K562 (cell line): Measurements from ENCODE around the gene UBE2I. TPM values are rescaled to one million over a fixed set of nuclear protein-coding genes. Genes with fewer than 3 reads are reported as not detected.

Experiments
- ATAC-seq: fragments of 200-7000 bp; cut with Tn5 transposase; 3 replicates; pipeline ENCODE4 v1.9.1; 2020; ENCODE audit warnings: moderate library complexity
- BruUV-seq: library from RNA; stranded (reverse); fragments of 400-500 nt; replicated peaks from 2 replicates; lab custom pipeline; 2021; lab: Mats Ljungman, UMichigan
- CTCF ChIA-PET: fragments of 300-600 bp; formaldehyde crosslinking; extraction: SDS; loops from one replicate; lab custom pipeline; 2021; ENCODE audit warnings: low intra/inter-chr PET ratio; lab: Yijun Ruan, JAX
- POLR2A ChIA-PET: fragments of 300-600, 350-650 bp; sonication (Branson Sonifier 250); formaldehyde crosslinking; extraction: SDS; loops from one replicate; lab custom pipeline; 2021; ENCODE audit warnings: antibody characterized with exemption, inconsistent platforms; lab: Yijun Ruan, JAX
- DNase-seq, 4 experiments: peaks; one replicate each; pipeline versions ENCODE4 v3.0.0 to v3.0.0-alpha.2; 2011 to 2018; ENCODE audit warnings: low spot score in 3 of 4, mixed read lengths in 3 of 4; ENCODE audit errors: extremely low read depth in 1 of 4
- FAIRE-seq: peaks from 2 replicates; lab custom pipeline; 2011; peaks lifted over from hg19 to GRCh38; lab: Jason Lieb, UNC
- H2AFZ ChIP-seq: 2 replicates; pipeline ENCODE4 v1.6.0; 2011; ENCODE audit warnings: low read depth, low read length, control low read depth, inconsistent platforms
- H3K27ac ChIP-seq: fragments of 200-600 bp; 3 replicates; pipeline ENCODE4 v1.8.0; 2011; ENCODE audit warnings: low read depth, mild to moderate bottlenecking, control low read depth, inconsistent platforms, low read length, moderate library complexity, mixed read lengths; ENCODE audit errors: extremely low read depth
- H3K27me3 ChIP-seq, 2 experiments: fragments of 300-600 bp in 1 of 2; 2 replicates in 1 of 2; 3 replicates in 1 of 2; pipeline versions ENCODE4 v1.6.0 to v1.8.0; 2011; ENCODE audit warnings: inconsistent platforms in 2 of 2, low read length in 2 of 2, mild to moderate bottlenecking in 1 of 2, mixed read lengths in 1 of 2, moderate library complexity in 1 of 2; ENCODE audit not compliant: control insufficient read depth in 2 of 2, insufficient read depth in 2 of 2
- H3K36me3 ChIP-seq: fragments of 300-600 bp; 3 replicates; pipeline ENCODE4 v1.8.0; 2011; ENCODE audit warnings: mild to moderate bottlenecking, low read length, inconsistent platforms; ENCODE audit not compliant: control insufficient read depth, insufficient read depth
- H3K4me1 ChIP-seq, 2 experiments: fragments of 200-600 bp in 1 of 2; replicated peaks in 1 of 2; 2 replicates in 1 of 2; 3 replicates in 1 of 2; pipeline versions ENCODE4 v1.5.1 to v1.8.0; 2011; ENCODE audit warnings: inconsistent platforms in 2 of 2, low read length in 2 of 2, mild to moderate bottlenecking in 1 of 2, mixed read lengths in 1 of 2, moderate library complexity in 1 of 2; ENCODE audit not compliant: control insufficient read depth in 2 of 2, insufficient read depth in 2 of 2
- H3K4me2 ChIP-seq: 2 replicates; pipeline ENCODE4 v1.6.1; 2011; ENCODE audit warnings: low read length, control low read depth, inconsistent platforms, mixed read lengths; ENCODE audit not compliant: insufficient read depth
- H3K4me3 ChIP-seq: fragments of 200-600 bp; sonication (generic), shearing (Covaris generic); 2 replicates; pipeline ENCODE4 v1.5.1; 2016; ENCODE audit warnings: control low read depth, inconsistent platforms
- H3K79me2 ChIP-seq: fragments of 200-600 bp; 3 replicates; pipeline ENCODE4 v1.8.0; 2011; ENCODE audit warnings: low read length, inconsistent platforms; ENCODE audit not compliant: control insufficient read depth, insufficient read depth
- H3K9ac ChIP-seq, 2 experiments: 2 replicates each; pipeline versions ENCODE4 v1.6.0 to v1.6.1; 2011; ENCODE audit warnings: low read depth in 2 of 2, low read length in 2 of 2, control low read depth in 1 of 2, inconsistent platforms in 1 of 2, mild to moderate bottlenecking in 1 of 2, mixed read lengths in 1 of 2; ENCODE audit not compliant: insufficient read depth in 1 of 2
- H3K9me1 ChIP-seq: one replicate; pipeline ENCODE4 v1.6.0; 2011; ENCODE audit warnings: inconsistent platforms, mild to moderate bottlenecking, low read length, moderate library complexity; ENCODE audit not compliant: control insufficient read depth, insufficient read depth
- H3K9me3 ChIP-seq: replicated peaks from 2 replicates; pipeline ENCODE4 v1.5.1; 2011; ENCODE audit warnings: low read depth, low read length, inconsistent platforms; ENCODE audit not compliant: control insufficient read depth, insufficient read depth
- H4K20me1 ChIP-seq: replicated peaks from 2 replicates; pipeline ENCODE4 v1.6.1; 2011; ENCODE audit warnings: low read length, inconsistent platforms, mixed read lengths; ENCODE audit not compliant: control insufficient read depth, insufficient read depth
- FOXK2 ChIP-seq, 2 experiments: fragments of 450-650 bp; IDR thresholded peaks in 1 of 2; conservative IDR thresholded peaks in 1 of 2; 2 replicates each; pipeline ENCODE4 v1.6.1; 2016; ENCODE audit warnings: low read depth in 2 of 2, mild to moderate bottlenecking in 1 of 2
- HDAC2 ChIP-seq: fragments of 450-650 bp; IDR thresholded peaks from 2 replicates; pipeline ENCODE4 v1.6.1; 2016; ENCODE audit warnings: mild to moderate bottlenecking
- HMG20A ChIP-seq: fragments of 450-650 bp; formaldehyde crosslinking; conservative IDR thresholded peaks from 2 replicates; pipeline ENCODE4 v1.4.0; 2020; ENCODE audit warnings: mild to moderate bottlenecking, mixed read lengths
- PHF21A ChIP-seq: fragments of 450-650 bp; IDR thresholded peaks from 2 replicates; pipeline ENCODE4 v1.6.1; 2017; ENCODE audit warnings: low read depth, borderline replicate concordance
- WGBS: fragments of 100-300 bp; shearing (Covaris generic); methylation state at CpG from one replicate; pipeline ENCODE4 v1.1.6; 2016; ENCODE audit warnings: low coverage, mixed read lengths; ENCODE audit not compliant: insufficient coverage; ENCODE audit errors: missing lambda C conversion rate; 5-methylcytosine and 5-hydroxymethylcytosine counted together
- in situ Hi-C: fragments of 300-500 bp; cut with MboI; formaldehyde crosslinking; loops from 4 replicates; pipeline ENCODE4 v1.15.0; 2018; ENCODE audit warnings: inconsistent platforms, mixed read lengths
- intact Hi-C: fragments of 100-400 bp; cut with micrococcal nuclease; formaldehyde crosslinking; loops from 2 replicates; pipeline ENCODE4 v1.14.2; 2022
- polyA plus RNA-seq, 8 experiments: library from polyadenylated mRNA; depleted of rRNA in 4 of 8; stranded (reverse) in 5 of 8; unstranded in 3 of 8; fragments of >200 nt; fragmentation: Nextera tagmentation in 2 of 8; fragmentation: Illumina TruSeq in 1 of 8; extraction: Ambion mirVana in 2 of 8; extraction: Trizol in 1 of 8; gene quantifications; 2 replicates each; pipeline versions ENCODE4 v1.2.1 to v1.2.3, GENCODE V29; 2011 to 2014; ENCODE audit warnings: inconsistent platforms in 1 of 8, missing spikeins in 1 of 8
- total RNA-seq, 7 experiments: library from RNA; depleted of rRNA in 6 of 7; stranded (reverse); fragments of >200 nt in 6 of 7; fragmentation: Illumina TruSeq in 2 of 7; extraction: Trizol in 2 of 7; gene quantifications; 2 replicates each; pipeline versions ENCODE4 v1.2.1 to v1.2.3, GENCODE V29; 2011 to 2021; ENCODE audit warnings: low replicate concordance in 1 of 7
- TF ChIP-seq, protein P1 (sequence below): fragments of 450-650 bp; IDR thresholded peaks from 2 replicates; pipeline ENCODE4 v1.6.1; 2016; ENCODE audit warnings: mild to moderate bottlenecking
- TF ChIP-seq, protein P2 (sequence below), 3 experiments: fragments of 200-800 bp in 1 of 3; fragments of 250-450 bp in 1 of 3; fragments of 450-650 bp in 1 of 3; sonication (Bioruptor Pico) in 1 of 3; sonication (Bioruptor generic) in 1 of 3; formaldehyde crosslinking in 1 of 3; IDR thresholded peaks; 2 replicates each; pipeline versions ENCODE4 v1.6.1 to v1.8.0; 2016 to 2022; ENCODE audit warnings: mild to moderate bottlenecking in 2 of 3, missing genetic modification characterization in 2 of 3, missing compliant biosample characterization in 1 of 3, moderate library complexity in 1 of 3
- TF ChIP-seq, protein P3 (sequence below): fragments of 150-350 bp; conservative IDR thresholded peaks from 2 replicates; pipeline ENCODE4 v1.6.1; 2014; ENCODE audit warnings: low read length
- TF ChIP-seq, protein P4 (sequence below): sonication (generic); formaldehyde crosslinking; IDR thresholded peaks from 2 replicates; pipeline ENCODE4 v1.8.0; 2022; ENCODE audit warnings: missing genetic modification reagents, mild to moderate bottlenecking, moderate library complexity, borderline replicate concordance

Gene UBE2I
- total and polyA plus RNA-seq, 9 of the 15 experiments (the other 6 are each of a cell fraction or from before 2014, with no cell fraction given) = 36.6 to 254 (median 104) TPM

DNA sequence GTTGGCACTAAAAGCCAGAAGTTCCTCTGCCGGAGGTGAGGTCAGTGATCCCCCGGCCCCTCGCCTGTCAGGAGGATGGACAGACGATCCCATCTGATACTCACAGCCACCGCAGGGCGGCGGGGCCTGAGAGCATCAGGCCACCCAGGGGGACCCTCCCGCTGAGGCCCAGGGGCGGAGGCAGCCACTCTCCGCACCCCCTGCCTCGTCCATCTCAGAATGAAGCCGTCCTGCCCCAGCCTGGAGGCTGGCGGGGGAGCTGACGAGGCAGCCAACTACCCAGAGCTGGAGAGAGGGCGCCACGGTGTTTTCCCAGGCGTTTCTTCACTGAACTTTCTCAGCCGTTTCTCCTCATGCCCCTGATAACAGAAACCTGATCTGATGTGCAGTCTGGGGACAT, 31.0 kb upstream of the UBE2I start (continued):
- TF ChIP-seq, protein P1, sequence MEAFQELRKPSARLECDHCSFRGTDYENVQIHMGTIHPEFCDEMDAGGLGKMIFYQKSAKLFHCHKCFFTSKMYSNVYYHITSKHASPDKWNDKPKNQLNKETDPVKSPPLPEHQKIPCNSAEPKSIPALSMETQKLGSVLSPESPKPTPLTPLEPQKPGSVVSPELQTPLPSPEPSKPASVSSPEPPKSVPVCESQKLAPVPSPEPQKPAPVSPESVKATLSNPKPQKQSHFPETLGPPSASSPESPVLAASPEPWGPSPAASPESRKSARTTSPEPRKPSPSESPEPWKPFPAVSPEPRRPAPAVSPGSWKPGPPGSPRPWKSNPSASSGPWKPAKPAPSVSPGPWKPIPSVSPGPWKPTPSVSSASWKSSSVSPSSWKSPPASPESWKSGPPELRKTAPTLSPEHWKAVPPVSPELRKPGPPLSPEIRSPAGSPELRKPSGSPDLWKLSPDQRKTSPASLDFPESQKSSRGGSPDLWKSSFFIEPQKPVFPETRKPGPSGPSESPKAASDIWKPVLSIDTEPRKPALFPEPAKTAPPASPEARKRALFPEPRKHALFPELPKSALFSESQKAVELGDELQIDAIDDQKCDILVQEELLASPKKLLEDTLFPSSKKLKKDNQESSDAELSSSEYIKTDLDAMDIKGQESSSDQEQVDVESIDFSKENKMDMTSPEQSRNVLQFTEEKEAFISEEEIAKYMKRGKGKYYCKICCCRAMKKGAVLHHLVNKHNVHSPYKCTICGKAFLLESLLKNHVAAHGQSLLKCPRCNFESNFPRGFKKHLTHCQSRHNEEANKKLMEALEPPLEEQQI = no peak
- TF ChIP-seq FOXK2 (conservative IDR thresholded peaks at IDR 0.05 in 1 of 2, IDR thresholded peaks at IDR 0.05 in 1 of 2; ENCODE audit: low read depth in 2 of 2) (no peak), PHF21A (no peak)

DNA sequence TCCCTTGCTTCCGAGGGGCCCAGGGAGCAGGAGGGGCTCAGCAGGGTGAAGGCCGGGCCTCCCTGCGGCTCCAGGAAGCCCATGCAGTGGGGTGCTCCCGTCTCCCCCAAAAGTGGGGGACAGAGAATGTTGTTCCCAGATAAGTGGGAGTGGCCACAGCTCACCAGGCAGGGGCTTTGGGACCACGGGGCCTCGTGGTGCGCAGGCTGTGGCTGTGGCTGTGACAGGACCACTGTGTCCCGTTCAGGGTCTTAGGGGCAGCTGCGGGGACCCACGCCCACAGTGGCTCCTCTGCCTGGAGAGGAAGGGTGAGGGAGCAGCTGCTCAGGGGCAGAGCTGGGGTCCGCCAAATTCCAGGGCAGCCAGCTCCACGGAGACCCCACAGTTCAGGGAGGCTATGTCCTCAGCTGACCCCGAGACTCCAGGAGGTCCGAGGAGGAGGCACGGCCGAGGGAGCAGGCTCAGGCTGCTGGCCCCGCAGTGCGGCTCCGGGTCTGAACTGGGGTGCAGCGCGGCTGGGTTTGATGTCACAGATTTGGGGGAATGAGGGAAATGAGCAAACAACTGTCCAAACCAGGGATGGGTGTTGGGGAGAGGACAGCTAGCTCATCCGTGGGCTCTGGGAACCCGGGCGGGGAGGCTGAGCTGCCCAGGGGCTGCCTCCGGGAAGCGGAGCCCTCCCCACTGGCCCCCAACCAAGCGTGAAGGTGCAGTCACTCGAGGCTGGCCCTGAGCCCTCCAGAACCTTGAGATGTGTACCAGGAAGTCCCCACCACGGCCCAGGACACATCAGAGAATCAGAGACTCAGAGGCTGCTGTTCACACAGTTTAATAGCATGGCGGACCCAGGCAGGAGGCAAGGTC, 30.1 kb upstream of the UBE2I start:
- no peak for ATAC-seq
- FAIRE-seq = no peak
- peaks cover 25 to 70% of the 10 kb centered on the region in 2 experiments; a peak in 4 of 5 replicates for H3K27me3 ChIP-seq
- no peak overlapping the region for H3K4me2 ChIP-seq
- CTCF ChIA-PET = no interaction called here
- H3K9me3 ChIP-seq = no peaks in the 10 kb centered on the region
- BruUV-seq = no TSS peak
- WGBS = 11% methylated on average over 27 of the region's 30 CpGs
- no peaks in the 10 kb centered on the region for H3K36me3 ChIP-seq
- peak overlapping the region in 1 of 2 experiments; percentile 35; a peak in 1 of 4 replicates for H3K9ac ChIP-seq
- in situ Hi-C loops = no loop called here
- no peak overlapping the region for H3K27ac ChIP-seq
- H2AFZ ChIP-seq = no peak overlapping the region
- peaks cover 0 to 64% of the 10 kb centered on the region in 2 experiments; a peak in 3 of 5 replicates for H3K4me1 ChIP-seq
- 0 out of 2 replicates have a peak, but pooled peaks cover 3% of the 10 kb centered on the region for H4K20me1 ChIP-seq
- no peaks in the 10 kb centered on the region for H3K9me1 ChIP-seq
- POLR2A ChIA-PET = interaction anchor here (0.6 to 1.7 kb wide), 4 partner anchors 10 to 538 kb away, joined by 3 to 5 read pairs (median 4); no protein-coding TSS in a partner anchor
- intact Hi-C loops = no loop called here
- DNase-seq = peak in 1 of 4 experiments; percentile 14
- H3K79me2 ChIP-seq = no peaks in the 10 kb centered on the region
- no peak overlapping the region for H3K4me3 ChIP-seq
- TF ChIP-seq, protein P2, sequence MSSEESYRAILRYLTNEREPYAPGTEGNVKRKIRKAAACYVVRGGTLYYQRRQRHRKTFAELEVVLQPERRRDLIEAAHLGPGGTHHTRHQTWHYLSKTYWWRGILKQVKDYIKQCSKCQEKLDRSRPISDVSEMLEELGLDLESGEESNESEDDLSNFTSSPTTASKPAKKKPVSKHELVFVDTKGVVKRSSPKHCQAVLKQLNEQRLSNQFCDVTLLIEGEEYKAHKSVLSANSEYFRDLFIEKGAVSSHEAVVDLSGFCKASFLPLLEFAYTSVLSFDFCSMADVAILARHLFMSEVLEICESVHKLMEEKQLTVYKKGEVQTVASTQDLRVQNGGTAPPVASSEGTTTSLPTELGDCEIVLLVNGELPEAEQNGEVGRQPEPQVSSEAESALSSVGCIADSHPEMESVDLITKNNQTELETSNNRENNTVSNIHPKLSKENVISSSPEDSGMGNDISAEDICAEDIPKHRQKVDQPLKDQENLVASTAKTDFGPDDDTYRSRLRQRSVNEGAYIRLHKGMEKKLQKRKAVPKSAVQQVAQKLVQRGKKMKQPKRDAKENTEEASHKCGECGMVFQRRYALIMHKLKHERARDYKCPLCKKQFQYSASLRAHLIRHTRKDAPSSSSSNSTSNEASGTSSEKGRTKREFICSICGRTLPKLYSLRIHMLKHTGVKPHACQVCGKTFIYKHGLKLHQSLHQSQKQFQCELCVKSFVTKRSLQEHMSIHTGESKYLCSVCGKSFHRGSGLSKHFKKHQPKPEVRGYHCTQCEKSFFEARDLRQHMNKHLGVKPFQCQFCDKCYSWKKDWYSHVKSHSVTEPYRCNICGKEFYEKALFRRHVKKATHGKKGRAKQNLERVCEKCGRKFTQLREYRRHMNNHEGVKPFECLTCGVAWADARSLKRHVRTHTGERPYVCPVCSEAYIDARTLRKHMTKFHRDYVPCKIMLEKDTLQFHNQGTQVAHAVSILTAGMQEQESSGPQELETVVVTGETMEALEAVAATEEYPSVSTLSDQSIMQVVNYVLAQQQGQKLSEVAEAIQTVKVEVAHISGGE (CRISPR knock-in tag; IDR thresholded peaks at IDR 0.05) = no peak
- TF ChIP-seq, protein P3, sequence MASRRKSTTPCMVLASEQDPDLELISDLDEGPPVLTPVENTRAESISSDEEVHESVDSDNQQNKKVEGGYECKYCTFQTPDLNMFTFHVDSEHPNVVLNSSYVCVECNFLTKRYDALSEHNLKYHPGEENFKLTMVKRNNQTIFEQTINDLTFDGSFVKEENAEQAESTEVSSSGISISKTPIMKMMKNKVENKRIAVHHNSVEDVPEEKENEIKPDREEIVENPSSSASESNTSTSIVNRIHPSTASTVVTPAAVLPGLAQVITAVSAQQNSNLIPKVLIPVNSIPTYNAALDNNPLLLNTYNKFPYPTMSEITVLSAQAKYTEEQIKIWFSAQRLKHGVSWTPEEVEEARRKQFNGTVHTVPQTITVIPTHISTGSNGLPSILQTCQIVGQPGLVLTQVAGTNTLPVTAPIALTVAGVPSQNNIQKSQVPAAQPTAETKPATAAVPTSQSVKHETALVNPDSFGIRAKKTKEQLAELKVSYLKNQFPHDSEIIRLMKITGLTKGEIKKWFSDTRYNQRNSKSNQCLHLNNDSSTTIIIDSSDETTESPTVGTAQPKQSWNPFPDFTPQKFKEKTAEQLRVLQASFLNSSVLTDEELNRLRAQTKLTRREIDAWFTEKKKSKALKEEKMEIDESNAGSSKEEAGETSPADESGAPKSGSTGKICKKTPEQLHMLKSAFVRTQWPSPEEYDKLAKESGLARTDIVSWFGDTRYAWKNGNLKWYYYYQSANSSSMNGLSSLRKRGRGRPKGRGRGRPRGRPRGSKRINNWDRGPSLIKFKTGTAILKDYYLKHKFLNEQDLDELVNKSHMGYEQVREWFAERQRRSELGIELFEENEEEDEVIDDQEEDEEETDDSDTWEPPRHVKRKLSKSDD = no peak
- TF ChIP-seq HMG20A (CRISPR knock-in tag) (no peak), HDAC2 (no peak)
- TF ChIP-seq, protein P4, sequence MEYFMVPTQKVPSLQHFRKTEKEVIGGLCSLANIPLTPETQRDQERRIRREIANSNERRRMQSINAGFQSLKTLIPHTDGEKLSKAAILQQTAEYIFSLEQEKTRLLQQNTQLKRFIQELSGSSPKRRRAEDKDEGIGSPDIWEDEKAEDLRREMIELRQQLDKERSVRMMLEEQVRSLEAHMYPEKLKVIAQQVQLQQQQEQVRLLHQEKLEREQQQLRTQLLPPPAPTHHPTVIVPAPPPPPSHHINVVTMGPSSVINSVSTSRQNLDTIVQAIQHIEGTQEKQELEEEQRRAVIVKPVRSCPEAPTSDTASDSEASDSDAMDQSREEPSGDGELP = no peak
